H9 (cell line): Measurements from ENCODE around the gene PSMD1. TPM values are rescaled to one million over a fixed set of nuclear protein-coding genes. Genes with fewer than 3 reads are reported as not detected.

Experiments
- DNase-seq: peaks from one replicate; pipeline ENCODE4 v3.0.0-alpha.2; 2017
- H2AFZ ChIP-seq: one replicate; pipeline ENCODE4 v1.6.1; 2013; ENCODE audit warnings: mild to moderate bottlenecking, low read length, control low read depth, moderate library complexity
- H2AK5ac ChIP-seq: 2 replicates; pipeline ENCODE4 v1.6.1; 2013; ENCODE audit warnings: low read length, control low read depth, mixed read lengths; ENCODE audit not compliant: insufficient read length
- H2BK120ac ChIP-seq: one replicate; pipeline ENCODE4 v1.6.1; 2013; ENCODE audit warnings: low read depth, mild to moderate bottlenecking, low read length, control low read depth, inconsistent platforms; ENCODE audit not compliant: poor library complexity, severe bottlenecking
- H2BK12ac ChIP-seq: 2 replicates; pipeline ENCODE4 v1.6.1; 2013; ENCODE audit warnings: low read length, control low read depth, mixed read lengths, low read depth; ENCODE audit not compliant: insufficient read length
- H2BK15ac ChIP-seq: 2 replicates; pipeline ENCODE4 v1.6.1; 2013; ENCODE audit warnings: low read depth, low read length, control low read depth
- H2BK20ac ChIP-seq: one replicate; pipeline ENCODE4 v1.6.1; 2013; ENCODE audit warnings: low read depth, mild to moderate bottlenecking, low read length, control low read depth, inconsistent platforms; ENCODE audit not compliant: poor library complexity, severe bottlenecking
- H2BK5ac ChIP-seq: 2 replicates; pipeline ENCODE4 v1.6.1; 2013; ENCODE audit warnings: low read length, control low read depth, mixed read lengths; ENCODE audit not compliant: insufficient read length
- H3K14ac ChIP-seq: 2 replicates; pipeline ENCODE4 v1.6.1; 2013; ENCODE audit warnings: low read length, control low read depth; ENCODE audit not compliant: insufficient read depth
- H3K18ac ChIP-seq: 2 replicates; pipeline ENCODE4 v1.6.1; 2013; ENCODE audit warnings: low read depth, mild to moderate bottlenecking, mixed read lengths, low read length, control low read depth; ENCODE audit not compliant: insufficient read length
- H3K23ac ChIP-seq: 2 replicates; pipeline ENCODE4 v1.6.1; 2013; ENCODE audit warnings: low read length, control low read depth, mixed read lengths, low read depth; ENCODE audit not compliant: insufficient read length
- H3K23me2 ChIP-seq: 2 replicates; pipeline ENCODE4 v1.6.1; 2013; ENCODE audit warnings: low read depth, mild to moderate bottlenecking, mixed read lengths, low read length, control low read depth; ENCODE audit not compliant: insufficient read length, poor library complexity, severe bottlenecking
- H3K27ac ChIP-seq: 2 replicates; pipeline ENCODE4 v1.5.1; 2013; ENCODE audit warnings: low read length, control low read depth, mixed read lengths, low read depth; ENCODE audit not compliant: insufficient read length
- H3K27me3 ChIP-seq: 2 replicates; pipeline ENCODE4 v1.6.1; 2013; ENCODE audit warnings: low read length, control low read depth, inconsistent platforms; ENCODE audit not compliant: insufficient read depth
- H3K4ac ChIP-seq: 2 replicates; pipeline ENCODE4 v1.6.1; 2013; ENCODE audit warnings: low read depth, mild to moderate bottlenecking, control low read depth, inconsistent platforms, low read length, moderate library complexity
- H3K4me1 ChIP-seq: 2 replicates; pipeline ENCODE4 v1.6.1; 2013; ENCODE audit warnings: low read length, control low read depth, inconsistent platforms; ENCODE audit not compliant: insufficient read depth
- H3K4me2 ChIP-seq: 2 replicates; pipeline ENCODE4 v1.6.1; 2013; ENCODE audit warnings: low read length, control low read depth, mixed read lengths; ENCODE audit not compliant: insufficient read length, insufficient read depth
- H3K56ac ChIP-seq: 2 replicates; pipeline ENCODE4 v1.6.1; 2013; ENCODE audit warnings: low read depth, mild to moderate bottlenecking, mixed read lengths, low read length, control low read depth; ENCODE audit not compliant: insufficient read length
- H3K79me1 ChIP-seq: 2 replicates; pipeline ENCODE4 v1.6.1; 2013; ENCODE audit warnings: low read depth, mild to moderate bottlenecking, moderate library complexity, low read length, control low read depth, inconsistent platforms; ENCODE audit not compliant: insufficient read depth, poor library complexity, severe bottlenecking
- H3K79me2 ChIP-seq: 2 replicates; pipeline ENCODE4 v1.6.1; 2013; ENCODE audit warnings: low read length, control low read depth, inconsistent platforms; ENCODE audit not compliant: insufficient read depth
- H3K9ac ChIP-seq: 2 replicates; pipeline ENCODE4 v1.6.1; 2013; ENCODE audit warnings: low read length, control low read depth, mixed read lengths; ENCODE audit not compliant: insufficient read length; ENCODE audit errors: extremely low read depth
- H3K9me3 ChIP-seq: one replicate; pipeline ENCODE4 v1.6.1; 2013; ENCODE audit warnings: low read depth, low read length, inconsistent platforms; ENCODE audit not compliant: control insufficient read depth
- H3T11ph ChIP-seq: one replicate; pipeline ENCODE4 v1.6.1; 2013; ENCODE audit warnings: mild to moderate bottlenecking, low read length, control low read depth, inconsistent platforms
- H4K20me1 ChIP-seq: one replicate; pipeline ENCODE4 v1.6.1; 2013; ENCODE audit not compliant: control insufficient read depth, insufficient read length, insufficient read depth
- H4K5ac ChIP-seq: 2 replicates; pipeline ENCODE4 v1.6.1; 2013; ENCODE audit warnings: low read depth, mild to moderate bottlenecking, mixed read lengths, low read length, control low read depth; ENCODE audit not compliant: insufficient read length
- H4K8ac ChIP-seq: replicated peaks from 2 replicates; pipeline ENCODE4 v1.6.1; 2013; ENCODE audit warnings: low read length, control low read depth, mixed read lengths, low read depth; ENCODE audit not compliant: insufficient read length
- H4K91ac ChIP-seq: 2 replicates; pipeline ENCODE4 v1.6.1; 2013; ENCODE audit warnings: low read depth, mild to moderate bottlenecking, moderate library complexity, mixed read lengths, low read length, control low read depth; ENCODE audit not compliant: insufficient read length
- H3K27ac Mint-ChIP-seq, 3 experiments: 2 replicates in 2 of 3; 3 replicates in 1 of 3; pipeline ENCODE4 v1.8.0; 2020 to 2021; ENCODE audit warnings: mixed read lengths in 3 of 3, mild to moderate bottlenecking in 1 of 3, moderate library complexity in 1 of 3
- H3K27me3 Mint-ChIP-seq: 2 replicates; pipeline ENCODE4 v1.8.0; 2021; ENCODE audit warnings: low read depth, mild to moderate bottlenecking, moderate library complexity, mixed read lengths
- H3K36me3 Mint-ChIP-seq, 3 experiments: 2 replicates in 2 of 3; 3 replicates in 1 of 3; pipeline ENCODE4 v1.8.0; 2020 to 2021; ENCODE audit warnings: low read depth in 3 of 3, mixed read lengths in 3 of 3; ENCODE audit not compliant: insufficient read depth in 1 of 3
- H3K4me1 Mint-ChIP-seq, 2 experiments: 2 replicates each; pipeline ENCODE4 v1.8.0; 2020; ENCODE audit warnings: mixed read lengths in 2 of 2
- H3K4me3 Mint-ChIP-seq, 2 experiments: 2 replicates in 1 of 2; 3 replicates in 1 of 2; pipeline ENCODE4 v1.8.0; 2020 to 2021; ENCODE audit warnings: mild to moderate bottlenecking in 2 of 2, mixed read lengths in 2 of 2, moderate library complexity in 1 of 2
- H3K9me3 Mint-ChIP-seq, 2 experiments: 2 replicates in 1 of 2; 3 replicates in 1 of 2; pipeline ENCODE4 v1.8.0; 2020; ENCODE audit warnings: mild to moderate bottlenecking in 2 of 2, mixed read lengths in 2 of 2, moderate library complexity in 1 of 2
- WGBS: extraction: QIAGEN DNeasy Blood & Tissue Kit; methylation state at CpG from one replicate; pipeline ENCODE4 v1.1.7; 2013; ENCODE audit warnings: missing lambda C conversion rate, low lambda C conversion rate, mixed read lengths; ENCODE audit not compliant: insufficient read length; ENCODE audit errors: extremely low coverage; 5-methylcytosine and 5-hydroxymethylcytosine counted together
- total RNA-seq: library from RNA; stranded (reverse); gene quantifications from 2 replicates; pipeline ENCODE4 v1.2.1, GENCODE V29; 2021
- TF ChIP-seq, protein P1 (sequence below): fragments of 200-600 bp; sonication (generic); conservative IDR thresholded peaks from 3 replicates; pipeline ENCODE4 v1.8.0; 2021; ENCODE audit warnings: antibody characterized with exemption, mild to moderate bottlenecking

The PSMD1 gene
- total RNA-seq, 1 experiment from 2014 or later, result 166 TPM

DNA sequence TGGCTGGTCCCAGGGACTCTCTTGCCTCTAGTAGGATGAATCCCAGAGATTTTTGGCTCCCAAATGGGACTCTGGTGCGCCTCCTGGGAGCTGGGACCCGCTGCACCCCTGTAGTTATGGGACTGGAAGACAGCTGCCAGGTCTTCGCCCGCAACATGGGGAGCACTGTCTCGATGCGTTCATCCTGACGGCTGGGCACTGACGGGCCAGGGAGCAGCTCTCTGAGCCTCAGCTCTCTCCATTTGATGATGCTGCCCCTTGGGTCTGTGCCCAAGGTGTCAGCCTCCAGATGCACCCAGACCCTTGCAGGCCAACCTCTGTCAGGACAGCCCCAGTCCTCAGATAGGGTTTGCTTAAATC, 132.5 kb downstream of the PSMD1 start:
- no peak overlapping the region; a peak in 1 of 5 replicates for H3K4me3 Mint-ChIP-seq
- peaks cover 4% of the 10 kb centered on the region; the same call in 1 of the 2 replicates for H3K4me1 ChIP-seq
- no peak overlapping the region for H3K56ac ChIP-seq
- no peaks in the 10 kb centered on the region; the same call in none of the 2 replicates for H3K27me3 Mint-ChIP-seq
- no peaks in the 10 kb centered on the region for H3K9me3 Mint-ChIP-seq
- H3K18ac ChIP-seq, result no peak overlapping the region
- no peak overlapping the region for H4K91ac ChIP-seq
- H2BK5ac ChIP-seq, result no peak overlapping the region
- H2BK15ac ChIP-seq, result no peak overlapping the region
- no CpG with 5 or more reads among the region's 8 CpGs for WGBS
- no peaks in the 10 kb centered on the region for H3K36me3 Mint-ChIP-seq
- no peak overlapping the region for H3K23ac ChIP-seq
- DNase-seq, result no peak
- TF ChIP-seq, protein P1, sequence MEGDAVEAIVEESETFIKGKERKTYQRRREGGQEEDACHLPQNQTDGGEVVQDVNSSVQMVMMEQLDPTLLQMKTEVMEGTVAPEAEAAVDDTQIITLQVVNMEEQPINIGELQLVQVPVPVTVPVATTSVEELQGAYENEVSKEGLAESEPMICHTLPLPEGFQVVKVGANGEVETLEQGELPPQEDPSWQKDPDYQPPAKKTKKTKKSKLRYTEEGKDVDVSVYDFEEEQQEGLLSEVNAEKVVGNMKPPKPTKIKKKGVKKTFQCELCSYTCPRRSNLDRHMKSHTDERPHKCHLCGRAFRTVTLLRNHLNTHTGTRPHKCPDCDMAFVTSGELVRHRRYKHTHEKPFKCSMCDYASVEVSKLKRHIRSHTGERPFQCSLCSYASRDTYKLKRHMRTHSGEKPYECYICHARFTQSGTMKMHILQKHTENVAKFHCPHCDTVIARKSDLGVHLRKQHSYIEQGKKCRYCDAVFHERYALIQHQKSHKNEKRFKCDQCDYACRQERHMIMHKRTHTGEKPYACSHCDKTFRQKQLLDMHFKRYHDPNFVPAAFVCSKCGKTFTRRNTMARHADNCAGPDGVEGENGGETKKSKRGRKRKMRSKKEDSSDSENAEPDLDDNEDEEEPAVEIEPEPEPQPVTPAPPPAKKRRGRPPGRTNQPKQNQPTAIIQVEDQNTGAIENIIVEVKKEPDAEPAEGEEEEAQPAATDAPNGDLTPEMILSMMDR, result no peak
- no peak overlapping the region for H4K5ac ChIP-seq
- H2AK5ac ChIP-seq, result no peak overlapping the region
- no peak overlapping the region for H3K4me2 ChIP-seq
- H4K20me1 ChIP-seq, result no peaks in the 10 kb centered on the region
- H3K27ac Mint-ChIP-seq, result peak overlapping the region in 1 of 3 experiments; percentile 20; a peak in 1 of 7 replicates
- peaks cover 15 to 33% of the 10 kb centered on the region in 2 experiments for H3K4me1 Mint-ChIP-seq
- no peaks in the 10 kb centered on the region for H3K9me3 ChIP-seq
- no peak overlapping the region for H3K27ac ChIP-seq
- no peak overlapping the region for H2BK120ac ChIP-seq
- H3K9ac ChIP-seq, result no peak overlapping the region
- no peaks in the 10 kb centered on the region for H3K79me2 ChIP-seq
- H4K8ac ChIP-seq, result no peak overlapping the region
- H3K79me1 ChIP-seq, result no peaks in the 10 kb centered on the region
- no peak overlapping the region for H3T11ph ChIP-seq
- H2BK12ac ChIP-seq, result no peak overlapping the region
- H3K4ac ChIP-seq, result no peak overlapping the region
- no peaks in the 10 kb centered on the region for H3K27me3 ChIP-seq
- no peak overlapping the region for H3K14ac ChIP-seq
- H3K23me2 ChIP-seq, result no peaks in the 10 kb centered on the region
- H2AFZ ChIP-seq, result no peak overlapping the region
- no peak overlapping the region for H2BK20ac ChIP-seq
